ENCODE results near the gene PRKCZ.

DNA sequence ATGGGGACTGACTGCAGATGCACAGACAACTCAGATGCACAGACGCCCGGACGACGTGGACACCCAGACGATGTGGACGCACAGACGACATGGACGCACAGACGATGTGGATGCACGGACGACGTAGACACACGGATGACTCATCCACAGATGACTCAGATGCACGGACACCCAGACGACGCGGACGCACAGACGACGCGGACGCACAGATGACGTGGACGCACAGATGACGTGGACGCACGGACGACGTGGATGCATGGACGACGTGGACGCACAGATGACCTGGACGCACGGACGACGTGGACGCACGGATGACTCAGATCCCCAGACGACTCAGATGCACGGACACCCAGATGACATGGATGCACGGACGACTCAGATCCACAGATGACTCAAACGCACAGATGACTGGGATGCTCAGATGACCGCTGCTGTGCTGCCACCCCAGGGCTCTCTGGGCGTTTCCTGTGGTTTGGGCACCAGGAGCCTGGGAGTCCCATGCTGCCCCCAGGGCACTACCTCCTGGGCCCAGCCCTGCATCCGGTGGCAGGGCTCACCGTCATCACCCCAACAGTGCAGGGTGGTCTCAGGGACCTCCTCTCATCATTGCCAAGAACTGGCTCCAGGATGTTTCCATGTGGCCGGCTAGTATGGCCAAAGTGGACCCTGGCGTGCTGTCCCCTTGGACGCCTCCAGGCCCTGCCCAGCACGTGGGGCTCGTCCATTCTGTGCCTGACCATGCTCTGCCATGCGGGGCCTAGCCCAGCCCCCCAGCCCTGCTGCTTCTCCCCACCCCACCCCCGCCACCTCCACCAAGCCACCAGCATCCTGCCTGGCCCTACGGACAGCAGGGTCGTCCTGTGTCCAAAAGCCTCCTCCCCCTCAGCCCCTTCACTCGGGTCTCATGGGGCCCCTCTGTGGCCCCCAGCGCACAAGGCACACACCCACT lies 130.4 kb downstream of the PRKCZ start:
- TF ChIP-seq, protein P1, sequence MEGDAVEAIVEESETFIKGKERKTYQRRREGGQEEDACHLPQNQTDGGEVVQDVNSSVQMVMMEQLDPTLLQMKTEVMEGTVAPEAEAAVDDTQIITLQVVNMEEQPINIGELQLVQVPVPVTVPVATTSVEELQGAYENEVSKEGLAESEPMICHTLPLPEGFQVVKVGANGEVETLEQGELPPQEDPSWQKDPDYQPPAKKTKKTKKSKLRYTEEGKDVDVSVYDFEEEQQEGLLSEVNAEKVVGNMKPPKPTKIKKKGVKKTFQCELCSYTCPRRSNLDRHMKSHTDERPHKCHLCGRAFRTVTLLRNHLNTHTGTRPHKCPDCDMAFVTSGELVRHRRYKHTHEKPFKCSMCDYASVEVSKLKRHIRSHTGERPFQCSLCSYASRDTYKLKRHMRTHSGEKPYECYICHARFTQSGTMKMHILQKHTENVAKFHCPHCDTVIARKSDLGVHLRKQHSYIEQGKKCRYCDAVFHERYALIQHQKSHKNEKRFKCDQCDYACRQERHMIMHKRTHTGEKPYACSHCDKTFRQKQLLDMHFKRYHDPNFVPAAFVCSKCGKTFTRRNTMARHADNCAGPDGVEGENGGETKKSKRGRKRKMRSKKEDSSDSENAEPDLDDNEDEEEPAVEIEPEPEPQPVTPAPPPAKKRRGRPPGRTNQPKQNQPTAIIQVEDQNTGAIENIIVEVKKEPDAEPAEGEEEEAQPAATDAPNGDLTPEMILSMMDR (conservative IDR thresholded peaks at IDR 0.05; ENCODE audit: low read depth, low read length) = no peak
- no peak for TF ChIP-seq EZH2 (IDR thresholded peaks at IDR 0.05; ENCODE audit: borderline replicate concordance, low read depth, low read length, poor library complexity, severe bottlenecking)
